ENCODE results near the gene YY1. TPM values are rescaled to one million over a fixed set of nuclear protein-coding genes. Genes with fewer than 3 reads are reported as not detected.
A peak's percentile ranks its signal among the peaks of the same experiment; 100 is the strongest.

YY1 gene
- polyA plus RNA-seq (ENCODE audit: low read depth in 6 of 6), result 10 to 100 TPM; 12.7 to 25.0 (median 18.7) TPM

DNA sequence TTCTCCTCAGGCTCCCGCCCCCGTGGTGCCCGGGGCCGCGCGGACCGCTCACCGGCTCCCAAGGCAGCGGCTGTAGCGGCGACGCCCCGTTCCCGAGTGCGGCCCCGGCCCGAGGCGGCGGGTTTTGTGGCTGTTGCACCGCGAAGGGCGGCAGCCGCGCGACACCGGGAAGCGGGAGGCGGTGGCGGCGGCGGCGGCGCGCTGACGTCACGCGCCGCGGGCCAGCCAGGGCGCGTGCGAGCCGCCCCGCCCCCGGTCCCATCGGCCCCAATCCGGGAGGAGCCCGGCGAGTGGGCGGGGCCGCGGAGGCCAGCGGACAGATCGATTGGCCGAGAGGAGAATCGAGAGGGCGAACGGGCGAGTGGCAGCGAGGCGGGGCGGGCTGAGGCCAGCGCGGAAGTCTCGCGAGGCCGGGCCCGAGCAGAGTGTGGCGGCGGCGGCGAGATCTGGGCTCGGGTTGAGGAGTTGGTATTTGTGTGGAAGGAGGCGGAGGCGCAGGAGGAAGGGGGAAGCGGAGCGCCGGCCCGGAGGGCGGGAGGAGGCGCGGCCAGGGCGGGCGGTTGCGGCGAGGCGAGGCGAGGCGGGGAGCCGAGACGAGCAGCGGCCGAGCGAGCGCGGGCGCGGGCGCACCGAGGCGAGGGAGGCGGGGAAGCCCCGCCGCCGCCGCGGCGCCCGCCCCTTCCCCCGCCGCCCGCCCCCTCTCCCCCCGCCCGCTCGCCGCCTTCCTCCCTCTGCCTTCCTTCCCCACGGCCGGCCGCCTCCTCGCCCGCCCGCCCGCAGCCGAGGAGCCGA is at the start of gene YY1:
Gene YY1, plus strand, starts transcription at position 726 of the 792 bp plus-strand sequence. CDS start 101 bp downstream, outside the sequence.
- DNase-seq (peak; percentile 99), ATAC-seq (ENCODE audit: low read depth in 2 of 2) (peak; percentile 78 to 82)
- Mint-ChIP-seq H3K9me3 (no peaks in the 10 kb centered on the region), H3K36me3 (peaks cover 0 to 8% of the 10 kb centered on the region in 2 donors), H3K27me3 (no peaks in the 10 kb centered on the region), H3K4me3 (peak within 1 kb of the TSS; percentile 93 to 100 (median 98)), H3K27ac (peak within 1 kb of the TSS; percentile 98 to 99 (median 98)), H3K4me1 (peaks cover 44 to 67% (median 59%) of the 10 kb centered on the region in 3 donors)

DNA sequence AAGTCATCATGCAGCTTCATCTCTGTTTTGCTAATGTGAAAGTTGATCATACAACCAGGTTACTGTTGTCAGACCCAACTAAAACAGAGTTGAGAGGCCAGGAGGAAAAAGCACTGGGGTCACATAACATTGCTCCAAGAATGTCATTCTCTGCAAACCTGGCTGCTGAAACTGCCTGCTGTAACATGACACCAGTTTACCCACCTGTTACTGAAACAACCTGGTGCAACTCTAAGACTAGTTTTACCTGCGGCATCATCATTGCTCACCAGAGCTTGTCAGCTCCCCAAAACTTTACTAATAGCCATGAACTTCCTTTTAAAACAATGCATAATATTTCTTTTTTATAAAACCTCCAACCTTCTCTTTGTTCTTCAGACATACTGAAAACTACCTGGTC is 48.8 kb upstream of the YY1 start:
- Mint-ChIP-seq H3K4me1 (peaks cover 7 to 9% (median 9%) of the 10 kb centered on the region in 3 donors), H3K27ac (peak overlapping the region in 1 of 6 donors; percentile 19), H3K4me3 (no peak overlapping the region), H3K27me3 (no peaks in the 10 kb centered on the region), H3K36me3 (no peaks in the 10 kb centered on the region), H3K9me3 (no peaks in the 10 kb centered on the region)
- DNase-seq (no peak), ATAC-seq (ENCODE audit: low read depth in 2 of 2) (no peak)

DNA sequence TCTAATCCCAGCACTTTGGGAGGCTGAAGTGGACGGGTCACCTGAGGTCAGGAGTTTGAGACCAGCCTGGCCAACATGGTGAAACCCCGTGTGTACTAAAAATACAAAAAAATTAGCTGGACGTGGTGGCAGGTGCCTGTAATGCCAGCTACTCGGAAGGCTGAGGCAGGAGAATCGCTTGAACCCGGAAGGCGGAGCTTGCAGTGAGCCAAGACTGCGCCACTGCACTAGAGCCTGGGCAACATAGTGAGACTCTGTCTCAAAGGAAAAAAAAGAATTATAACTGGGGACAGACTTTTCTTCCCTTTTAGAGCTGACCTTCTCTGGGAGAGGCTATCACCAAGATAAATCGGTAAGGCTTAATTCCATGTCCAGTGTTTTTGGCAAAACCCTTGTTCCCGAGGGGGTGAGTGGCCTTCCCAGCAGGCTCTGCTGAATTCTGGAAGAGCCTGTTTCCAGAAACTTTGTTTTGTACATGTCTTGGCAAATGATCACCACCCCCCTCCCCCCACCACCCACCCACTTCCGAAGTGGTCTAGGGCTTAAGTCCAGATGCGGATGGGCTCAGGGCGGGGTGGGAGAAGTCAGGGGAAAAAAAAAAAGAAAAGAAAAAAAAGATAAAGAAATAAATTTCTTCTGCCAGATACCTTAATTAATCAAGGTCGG is 47.2 kb upstream of the YY1 start:
- no peaks in the 10 kb centered on the region for H3K36me3 Mint-ChIP-seq
- H3K27me3 Mint-ChIP-seq, result no peaks in the 10 kb centered on the region
- no peak for ATAC-seq (ENCODE audit: low read depth in 2 of 2)
- peak overlapping the region in 4 of 8 donors; percentile 15 to 87 (median 56) for H3K4me3 Mint-ChIP-seq
- no peak for DNase-seq
- H3K27ac Mint-ChIP-seq, result peak overlapping the region in 3 of 6 donors; percentile 72 to 85 (median 82)
- H3K9me3 Mint-ChIP-seq, result no peaks in the 10 kb centered on the region
- peaks cover 7 to 9% (median 9%) of the 10 kb centered on the region in 3 donors for H3K4me1 Mint-ChIP-seq

DNA sequence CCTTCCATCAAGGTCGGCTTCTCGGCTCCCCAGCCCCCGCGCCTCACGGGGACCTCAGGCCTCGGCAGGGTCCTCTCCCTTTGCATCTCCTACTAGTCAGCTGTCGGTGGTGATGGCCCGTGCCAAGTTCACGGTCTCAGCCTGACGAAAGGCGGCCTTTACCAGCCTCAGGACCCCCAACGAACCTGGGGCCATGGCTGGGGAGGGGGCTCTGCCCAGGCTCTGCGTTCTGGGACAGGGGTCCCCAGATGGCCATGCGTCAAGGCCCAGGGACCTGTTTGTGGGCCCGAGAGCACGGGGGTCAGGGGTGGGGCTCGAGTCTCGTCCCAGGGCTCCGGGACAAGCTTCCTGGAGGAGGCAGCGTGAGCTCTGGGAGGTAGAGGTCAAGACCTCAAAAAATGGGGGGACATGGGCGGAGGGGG is 46.7 kb upstream of the YY1 start:
- peak overlapping the region in 3 of 6 donors; percentile 72 to 90 (median 79) for H3K27ac Mint-ChIP-seq
- H3K9me3 Mint-ChIP-seq, result no peaks in the 10 kb centered on the region
- H3K4me1 Mint-ChIP-seq, result peaks cover 7 to 9% (median 9%) of the 10 kb centered on the region in 3 donors
- H3K27me3 Mint-ChIP-seq, result no peaks in the 10 kb centered on the region
- H3K36me3 Mint-ChIP-seq, result no peaks in the 10 kb centered on the region
- no peak for DNase-seq
- no peak for ATAC-seq (ENCODE audit: low read depth in 2 of 2)
- peak overlapping the region in 7 of 8 donors; percentile 47 to 89 (median 74) for H3K4me3 Mint-ChIP-seq

DNA sequence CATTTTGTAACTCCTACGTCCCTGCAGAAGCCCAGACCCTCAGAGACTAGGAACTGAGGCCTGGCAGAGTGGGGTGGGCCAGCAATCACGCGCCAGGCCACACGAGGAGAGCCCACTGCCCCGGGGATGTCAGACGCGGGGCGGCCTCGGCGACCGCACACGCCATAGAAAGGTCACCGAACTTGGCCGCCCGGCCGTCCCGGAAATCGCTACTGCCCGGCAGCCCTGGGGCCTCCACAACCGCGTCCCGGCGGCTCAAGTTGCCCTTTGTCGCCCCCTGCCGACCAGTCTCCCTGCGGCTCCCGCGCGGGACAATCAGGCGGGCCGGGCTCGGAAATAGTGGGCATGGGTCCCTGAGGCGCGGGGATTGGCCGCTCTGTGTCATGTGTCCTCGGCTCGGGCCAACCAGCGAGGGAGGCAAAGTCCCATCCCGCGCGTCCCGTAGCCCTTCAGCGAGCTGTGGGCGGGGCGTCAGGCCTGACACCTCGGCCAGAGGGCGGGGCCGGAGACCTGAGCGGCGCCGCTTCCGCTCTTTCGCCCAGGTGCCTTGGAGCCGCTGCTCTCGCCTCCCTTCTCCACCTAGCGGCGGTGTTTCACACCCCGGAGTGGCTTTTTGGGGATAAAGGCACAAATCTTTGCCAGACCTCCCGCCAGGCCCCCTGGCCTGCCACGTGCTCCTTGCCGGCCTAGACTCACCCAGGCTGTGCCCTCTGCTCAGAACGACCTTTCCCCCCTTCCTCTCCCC is 46.1 kb upstream of the YY1 start:
- DNase-seq, result peak; percentile 100
- Mint-ChIP-seq H3K36me3 (no peaks in the 10 kb centered on the region), H3K4me3 (peak overlapping the region; percentile 47 to 89 (median 71)), H3K27ac (peak overlapping the region; percentile 49 to 95 (median 85)), H3K27me3 (no peaks in the 10 kb centered on the region), H3K9me3 (no peaks in the 10 kb centered on the region), H3K4me1 (peaks cover 7 to 9% (median 9%) of the 10 kb centered on the region in 3 donors)
- ATAC-seq (ENCODE audit: low read depth in 2 of 2), result peak; percentile 97 to 99

DNA sequence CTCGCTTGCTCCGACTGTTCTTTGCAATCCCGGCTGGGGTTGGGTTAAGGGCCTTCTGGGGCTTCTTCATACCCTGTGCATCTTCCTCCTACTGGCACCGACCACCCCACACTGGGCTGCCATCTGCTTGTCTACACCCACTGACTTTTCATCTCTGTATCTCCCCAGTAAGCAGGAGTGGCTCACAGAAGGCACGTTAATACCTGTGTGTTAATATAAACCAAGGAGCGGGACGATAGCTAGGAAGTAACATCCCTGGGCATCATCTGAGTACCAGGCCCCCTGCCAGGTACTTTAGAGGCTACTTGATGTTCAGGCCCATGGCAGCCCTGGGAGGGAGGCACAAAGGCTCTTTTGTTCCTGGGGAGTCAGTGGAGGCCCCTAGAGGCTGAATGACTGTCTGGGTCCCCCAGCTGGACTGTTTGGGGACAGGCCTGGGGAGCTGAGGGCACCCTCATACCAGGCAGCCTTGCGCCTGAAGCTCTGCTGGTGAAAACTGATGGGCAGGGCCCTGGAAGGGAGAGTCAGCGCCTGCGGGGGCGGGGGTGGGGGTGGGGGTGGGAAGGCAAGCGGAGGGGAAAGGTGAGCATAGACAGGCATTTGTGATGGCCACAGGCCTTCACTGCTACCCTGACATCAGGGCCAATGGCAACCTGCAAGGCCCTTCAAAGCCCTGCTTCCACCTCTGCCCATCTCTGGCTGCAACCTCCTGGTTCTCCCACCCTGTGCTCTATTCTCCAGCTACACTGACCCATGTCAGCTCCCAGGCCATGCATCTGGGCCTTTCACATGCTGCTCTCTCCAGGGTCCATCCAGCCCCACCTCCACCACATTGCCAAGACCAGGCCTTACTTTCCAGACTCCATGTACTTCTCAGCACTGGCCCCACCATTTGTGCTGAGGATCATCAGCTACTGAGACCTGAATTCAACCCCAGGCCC is 45.3 kb upstream of the YY1 start:
- H3K36me3 Mint-ChIP-seq, result no peaks in the 10 kb centered on the region
- ATAC-seq (ENCODE audit: low read depth in 2 of 2) (peak; percentile 3 to 7), DNase-seq (no peak)
- H3K27me3 Mint-ChIP-seq, result no peaks in the 10 kb centered on the region
- H3K9me3 Mint-ChIP-seq, result no peaks in the 10 kb centered on the region
- H3K27ac Mint-ChIP-seq, result peak overlapping the region; percentile 49 to 95 (median 85)
- peak overlapping the region; percentile 47 to 89 (median 70) for H3K4me3 Mint-ChIP-seq
- H3K4me1 Mint-ChIP-seq, result peaks cover 7 to 9% (median 9%) of the 10 kb centered on the region in 3 donors

DNA sequence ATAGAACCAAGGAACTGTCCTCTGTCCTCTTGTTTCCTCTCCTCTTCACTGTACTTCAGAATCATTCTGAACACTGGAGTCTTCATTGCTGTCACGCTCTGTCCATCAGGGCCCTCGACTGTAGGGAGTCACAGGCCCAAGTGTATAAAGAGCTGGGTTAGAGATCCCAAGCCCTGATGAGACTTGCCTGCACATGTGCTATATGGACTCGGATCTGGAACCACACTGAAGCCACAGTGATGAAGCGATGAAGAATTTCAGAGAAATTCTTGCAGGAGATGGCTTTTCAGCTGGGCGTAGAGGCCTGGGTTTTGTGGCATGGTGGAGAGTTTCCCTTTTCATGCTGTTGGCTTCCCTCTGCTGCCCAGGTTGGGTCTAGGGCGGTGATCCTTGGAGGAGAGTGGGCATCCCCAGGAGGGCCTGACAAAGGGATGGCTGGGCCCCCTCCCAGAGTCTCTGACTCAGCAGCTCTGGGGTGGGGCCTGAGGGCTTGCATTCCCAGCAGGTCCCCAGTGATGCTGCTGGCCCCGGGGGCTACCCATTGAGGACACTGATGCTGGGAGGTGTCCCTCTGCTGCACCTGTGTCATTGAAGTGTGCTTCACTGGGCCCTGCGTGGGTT is 39.6 kb upstream of the YY1 start:
- Mint-ChIP-seq H3K36me3 (no peaks in the 10 kb centered on the region), H3K4me3 (no peak overlapping the region), H3K27ac (no peak overlapping the region), H3K9me3 (no peaks in the 10 kb centered on the region), H3K27me3 (no peaks in the 10 kb centered on the region), H3K4me1 (no peaks in the 10 kb centered on the region)
- ATAC-seq (ENCODE audit: low read depth in 2 of 2) (no peak), DNase-seq (no peak)

DNA sequence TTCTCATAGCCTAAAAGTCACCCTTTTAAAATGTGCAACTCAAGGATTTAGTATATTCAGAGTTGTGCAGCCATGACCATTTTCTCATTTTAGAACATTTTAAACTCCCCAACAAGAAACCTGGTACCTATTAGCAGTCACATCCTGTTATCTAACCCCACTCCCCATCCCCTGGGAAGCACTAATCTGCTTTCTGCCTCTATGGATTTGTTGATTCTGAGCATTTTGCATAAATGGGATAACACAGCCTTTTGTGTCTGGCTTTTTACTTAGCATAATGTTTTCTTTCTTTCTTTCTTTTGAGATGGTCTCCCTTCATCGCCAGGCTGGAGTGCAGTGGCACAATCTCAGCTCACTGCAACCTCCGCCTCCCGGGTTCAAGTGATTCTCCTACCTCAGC is 38.6 kb upstream of the YY1 start:
- DNase-seq (no peak), ATAC-seq (ENCODE audit: low read depth in 2 of 2) (no peak)
- Mint-ChIP-seq H3K9me3 (no peaks in the 10 kb centered on the region), H3K4me3 (no peak overlapping the region), H3K27ac (no peak overlapping the region), H3K27me3 (no peaks in the 10 kb centered on the region), H3K36me3 (no peaks in the 10 kb centered on the region), H3K4me1 (no peaks in the 10 kb centered on the region)

DNA sequence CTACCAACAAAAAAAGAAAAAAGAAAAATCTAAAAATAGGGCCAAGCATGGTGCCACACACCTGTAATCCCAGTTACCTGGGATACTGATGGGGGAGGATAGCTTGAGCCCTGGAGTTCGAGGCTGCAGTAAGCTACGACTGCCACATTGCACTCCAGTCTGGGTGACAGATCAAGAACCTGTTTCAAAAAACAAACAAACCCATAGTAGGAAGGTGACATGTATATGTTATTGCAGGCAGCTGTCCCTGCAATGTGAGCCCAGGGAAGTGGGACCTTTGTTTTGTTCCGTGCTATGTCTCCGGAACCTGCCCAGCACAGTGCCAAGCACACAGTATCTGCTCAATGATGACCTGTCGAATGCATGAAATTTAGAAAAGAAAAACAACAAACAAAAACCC is 37.2 kb upstream of the YY1 start:
- Mint-ChIP-seq H3K4me1 (no peaks in the 10 kb centered on the region), H3K27me3 (no peaks in the 10 kb centered on the region), H3K27ac (peak overlapping the region in 1 of 6 donors; percentile 24), H3K36me3 (no peaks in the 10 kb centered on the region), H3K4me3 (no peak overlapping the region), H3K9me3 (no peaks in the 10 kb centered on the region)
- DNase-seq (no peak), ATAC-seq (ENCODE audit: low read depth in 2 of 2) (no peak)

DNA sequence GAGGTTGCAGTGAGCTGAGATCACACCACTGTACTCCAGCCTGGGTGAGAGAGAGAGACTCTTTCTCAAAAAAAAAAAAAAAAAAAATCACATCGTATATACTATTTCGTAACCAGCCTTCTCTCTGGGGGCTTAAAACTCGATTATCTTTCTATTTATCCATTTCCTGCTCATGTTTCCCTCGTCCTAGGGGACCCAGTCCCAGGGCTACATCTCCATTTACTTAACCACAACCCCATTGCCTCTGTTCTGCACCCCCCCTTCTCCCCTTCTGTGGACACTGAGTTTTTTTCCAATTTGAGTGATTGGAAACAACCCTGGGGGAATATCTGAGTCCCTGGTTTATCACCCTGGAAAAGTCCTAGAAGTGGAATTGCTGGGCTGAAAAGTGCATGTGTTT is 36.2 kb upstream of the YY1 start:
- Mint-ChIP-seq H3K9me3 (peaks cover 0 to 3% (median 0%) of the 10 kb centered on the region in 7 donors), H3K27ac (no peak overlapping the region), H3K27me3 (no peaks in the 10 kb centered on the region)

DNA sequence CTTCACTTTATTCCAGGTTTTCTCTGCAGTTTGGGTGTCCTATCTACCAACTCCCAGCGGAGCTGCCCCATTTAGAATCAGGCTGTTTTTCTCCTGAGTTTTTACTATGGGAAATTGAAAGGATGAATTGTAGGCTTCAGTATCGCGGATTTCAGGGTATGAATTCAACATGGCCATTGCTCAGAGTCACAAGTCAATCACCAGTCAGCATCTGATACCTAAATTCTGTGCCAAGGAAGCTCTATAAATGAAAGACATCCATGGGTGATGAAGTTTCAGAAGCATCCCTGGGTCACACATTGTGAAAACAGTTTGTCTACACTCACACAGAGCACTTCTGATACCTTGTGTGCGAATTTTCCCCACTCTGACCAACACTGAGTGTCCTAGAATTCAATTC is 35.8 kb upstream of the YY1 start:
- Mint-ChIP-seq H3K27me3 (no peaks in the 10 kb centered on the region), H3K4me1 (no peaks in the 10 kb centered on the region), H3K9me3 (peaks cover 0 to 3% (median 0%) of the 10 kb centered on the region in 7 donors), H3K4me3 (no peak overlapping the region), H3K27ac (no peak overlapping the region), H3K36me3 (no peaks in the 10 kb centered on the region)
- DNase-seq (no peak), ATAC-seq (ENCODE audit: low read depth in 2 of 2) (no peak)

More for the DNA sequence above, 36.2 kb upstream of the YY1 start:
- DNase-seq (no peak), ATAC-seq (ENCODE audit: low read depth in 2 of 2) (no peak)
- Mint-ChIP-seq H3K36me3 (no peaks in the 10 kb centered on the region), H3K4me1 (no peaks in the 10 kb centered on the region), H3K4me3 (no peak overlapping the region)

All from naive B cell (primary cell).